Colonic mucosa (tissue), 4 donors: ENCODE measurements around the gene FBXO31. TPM values are rescaled to one million over a fixed set of nuclear protein-coding genes. Genes with fewer than 3 reads are reported as not detected.

Source experiments
- DNase-seq: peaks from one replicate; pipeline ENCODE4 v3.0.0-alpha.2; 2020
- H3K27ac ChIP-seq: fragments of 200-600 bp; one replicate; pipeline ENCODE4 v1.8.0; 2021
- H3K27me3 ChIP-seq: fragments of 200-600 bp; one replicate; pipeline ENCODE4 v1.8.0; 2021
- H3K36me3 ChIP-seq: fragments of 200-600 bp; one replicate; pipeline ENCODE4 v1.8.0; 2021
- H3K4me1 ChIP-seq: fragments of 200-600 bp; one replicate; pipeline ENCODE4 v1.8.0; 2021; ENCODE audit warnings: mild to moderate bottlenecking
- H3K4me3 ChIP-seq: fragments of 200-600 bp; one replicate; pipeline ENCODE4 v1.8.0; 2021
- H3K9ac ChIP-seq, 2 donors: one replicate each; pipeline ENCODE4 v1.7.0; 2013; ENCODE audit warnings: control low read depth in 2 of 2, low read depth in 2 of 2, low read length in 2 of 2
- H3K9me3 ChIP-seq: fragments of 200-600 bp; one replicate; pipeline ENCODE4 v1.8.0; 2021
- intact Hi-C: fragments of 100-400 bp; cut with DNase I; formaldehyde crosslinking; loops from one replicate; pipeline ENCODE4 v1.14.1; 2022
- total RNA-seq, 2 donors: library from RNA; stranded (reverse); fragmentation: NEBNext Ultra II Directional in 1 of 2; extraction: Animal tissue kit (Norgen Biotek cat#: 25700) in 1 of 2; gene quantifications; one replicate each; pipeline ENCODE4 v1.2.1, GENCODE V29; 2021
- TF ChIP-seq, protein P1 (sequence below): fragments of 200-600 bp; IDR thresholded peaks from one replicate; pipeline ENCODE4 v1.8.0; 2022; ENCODE audit warnings: antibody characterized with exemption, mild to moderate bottlenecking
- donor health status: healthy.
- donor health status: DM: no; HTN: no; CAD: no.
- donor health status: DM: no; HTN: no; CAD: no.

Gene FBXO31
- total RNA-seq, 2 donors from 2014 or later = 35.1 to 52.3 TPM

DNA sequence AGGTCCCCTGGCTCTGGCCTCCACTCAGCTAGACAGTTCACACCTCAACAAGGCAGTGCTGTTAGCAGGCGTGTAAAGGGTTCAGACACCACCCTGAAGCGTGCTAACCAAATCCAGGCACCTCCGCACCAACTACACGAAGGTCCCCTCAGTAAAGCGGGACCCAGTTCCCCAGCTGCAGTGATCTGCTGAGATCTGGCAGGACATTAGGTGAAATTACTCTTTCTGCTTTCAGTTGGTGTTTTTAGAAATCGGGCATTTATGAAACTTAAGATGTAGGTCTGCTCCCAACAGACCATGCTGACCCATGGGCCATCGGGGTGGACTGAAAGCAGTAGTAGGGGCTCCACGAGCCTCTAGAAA lies 27.1 kb downstream of the FBXO31 start:
- Histone ChIP-seq H3K27ac (no peak overlapping the region), H3K4me1 (no peaks in the 10 kb centered on the region), H3K36me3 (peaks cover 5% of the 10 kb centered on the region), H3K9ac (no peak overlapping the region), H3K4me3 (no peak overlapping the region), H3K9me3 (no peaks in the 10 kb centered on the region), H3K27me3 (no peaks in the 10 kb centered on the region)
- TF ChIP-seq, protein P1, sequence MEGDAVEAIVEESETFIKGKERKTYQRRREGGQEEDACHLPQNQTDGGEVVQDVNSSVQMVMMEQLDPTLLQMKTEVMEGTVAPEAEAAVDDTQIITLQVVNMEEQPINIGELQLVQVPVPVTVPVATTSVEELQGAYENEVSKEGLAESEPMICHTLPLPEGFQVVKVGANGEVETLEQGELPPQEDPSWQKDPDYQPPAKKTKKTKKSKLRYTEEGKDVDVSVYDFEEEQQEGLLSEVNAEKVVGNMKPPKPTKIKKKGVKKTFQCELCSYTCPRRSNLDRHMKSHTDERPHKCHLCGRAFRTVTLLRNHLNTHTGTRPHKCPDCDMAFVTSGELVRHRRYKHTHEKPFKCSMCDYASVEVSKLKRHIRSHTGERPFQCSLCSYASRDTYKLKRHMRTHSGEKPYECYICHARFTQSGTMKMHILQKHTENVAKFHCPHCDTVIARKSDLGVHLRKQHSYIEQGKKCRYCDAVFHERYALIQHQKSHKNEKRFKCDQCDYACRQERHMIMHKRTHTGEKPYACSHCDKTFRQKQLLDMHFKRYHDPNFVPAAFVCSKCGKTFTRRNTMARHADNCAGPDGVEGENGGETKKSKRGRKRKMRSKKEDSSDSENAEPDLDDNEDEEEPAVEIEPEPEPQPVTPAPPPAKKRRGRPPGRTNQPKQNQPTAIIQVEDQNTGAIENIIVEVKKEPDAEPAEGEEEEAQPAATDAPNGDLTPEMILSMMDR = no peak
- DNase-seq = no peak
- intact Hi-C loops = no loop called here

DNA sequence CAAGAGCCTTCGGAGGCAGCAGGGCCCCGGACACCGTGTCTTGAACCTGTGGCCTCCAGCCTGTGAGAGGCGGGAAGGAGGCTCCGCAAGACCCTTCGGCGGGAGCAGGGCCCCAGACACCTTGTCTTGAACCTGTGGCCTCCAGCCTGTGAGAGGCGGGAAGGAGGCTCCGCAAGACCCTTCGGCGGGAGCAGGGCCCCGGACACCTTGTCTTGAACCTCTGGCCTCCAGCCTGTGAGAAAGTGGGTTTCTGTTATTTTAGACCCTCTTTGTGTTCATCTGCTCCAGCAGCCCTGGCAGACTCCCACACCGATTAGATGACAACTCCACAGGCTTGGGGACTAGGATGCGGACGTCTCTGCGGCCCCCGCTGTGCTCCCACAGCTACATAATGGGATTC lies 30.0 kb downstream of the FBXO31 start:
- Histone ChIP-seq H3K4me3 (no peak overlapping the region), H3K36me3 (peaks cover 5% of the 10 kb centered on the region), H3K27ac (no peak overlapping the region), H3K27me3 (no peaks in the 10 kb centered on the region), H3K9ac (no peak overlapping the region), H3K9me3 (no peaks in the 10 kb centered on the region), H3K4me1 (no peaks in the 10 kb centered on the region)
- TF ChIP-seq, protein P1 = no peak
- no peak for DNase-seq
- intact Hi-C loops = no loop called here

DNA sequence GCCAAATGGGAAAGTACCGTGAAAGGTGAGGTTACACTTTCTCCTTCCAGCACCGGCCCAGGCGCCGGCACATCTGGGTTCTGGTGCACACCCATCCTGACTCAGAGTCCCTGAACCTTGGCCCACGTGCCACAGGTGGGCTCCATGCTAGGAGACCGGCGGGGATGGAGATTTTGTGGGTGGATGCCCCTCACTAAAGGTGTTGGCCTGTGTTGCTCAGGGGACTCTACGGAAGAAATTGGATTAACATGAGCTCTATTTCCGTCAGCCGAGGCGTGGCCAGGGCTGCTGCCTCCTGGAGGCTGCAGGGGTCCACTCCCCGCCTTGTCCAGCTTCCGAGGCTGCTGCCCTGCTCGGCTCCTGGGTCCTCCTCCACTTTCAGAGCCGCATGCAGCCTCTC lies 30.8 kb downstream of the FBXO31 start:
- no peaks in the 10 kb centered on the region for H3K9me3 ChIP-seq
- no peak overlapping the region for H3K9ac ChIP-seq
- H3K4me1 ChIP-seq = no peaks in the 10 kb centered on the region
- H3K36me3 ChIP-seq = no peaks in the 10 kb centered on the region
- no peak for DNase-seq
- H3K27me3 ChIP-seq = no peaks in the 10 kb centered on the region
- no peak overlapping the region for H3K27ac ChIP-seq
- intact Hi-C loops = no loop called here
- TF ChIP-seq, protein P1 = no peak
- no peak overlapping the region for H3K4me3 ChIP-seq

DNA sequence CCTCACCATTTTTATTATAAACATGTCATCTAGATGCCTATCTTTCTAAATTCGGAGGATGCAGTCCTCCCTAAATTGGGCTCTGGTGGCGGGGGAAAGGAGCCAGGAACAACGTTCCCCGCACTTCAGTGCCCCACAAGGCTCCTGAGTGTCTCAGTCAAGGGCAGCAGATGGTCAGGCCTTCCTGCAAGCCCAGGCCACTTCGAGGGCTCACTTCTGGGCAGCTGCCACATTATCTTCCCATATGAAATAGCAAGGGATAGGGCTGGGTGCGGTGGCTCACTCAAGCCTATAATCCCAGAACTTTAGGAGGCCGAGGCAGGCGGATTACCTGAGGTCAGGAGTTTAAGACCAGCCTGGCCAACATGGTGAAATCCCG lies 32.3 kb downstream of the FBXO31 start:
- TF ChIP-seq, protein P1 = no peak
- DNase-seq = no peak
- H3K36me3 ChIP-seq = no peaks in the 10 kb centered on the region
- no peaks in the 10 kb centered on the region for H3K4me1 ChIP-seq
- H3K9me3 ChIP-seq = no peaks in the 10 kb centered on the region
- H3K27ac ChIP-seq = no peak overlapping the region
- intact Hi-C loops = no loop called here
- no peak overlapping the region for H3K4me3 ChIP-seq
- H3K9ac ChIP-seq = no peak overlapping the region
- no peaks in the 10 kb centered on the region for H3K27me3 ChIP-seq

DNA sequence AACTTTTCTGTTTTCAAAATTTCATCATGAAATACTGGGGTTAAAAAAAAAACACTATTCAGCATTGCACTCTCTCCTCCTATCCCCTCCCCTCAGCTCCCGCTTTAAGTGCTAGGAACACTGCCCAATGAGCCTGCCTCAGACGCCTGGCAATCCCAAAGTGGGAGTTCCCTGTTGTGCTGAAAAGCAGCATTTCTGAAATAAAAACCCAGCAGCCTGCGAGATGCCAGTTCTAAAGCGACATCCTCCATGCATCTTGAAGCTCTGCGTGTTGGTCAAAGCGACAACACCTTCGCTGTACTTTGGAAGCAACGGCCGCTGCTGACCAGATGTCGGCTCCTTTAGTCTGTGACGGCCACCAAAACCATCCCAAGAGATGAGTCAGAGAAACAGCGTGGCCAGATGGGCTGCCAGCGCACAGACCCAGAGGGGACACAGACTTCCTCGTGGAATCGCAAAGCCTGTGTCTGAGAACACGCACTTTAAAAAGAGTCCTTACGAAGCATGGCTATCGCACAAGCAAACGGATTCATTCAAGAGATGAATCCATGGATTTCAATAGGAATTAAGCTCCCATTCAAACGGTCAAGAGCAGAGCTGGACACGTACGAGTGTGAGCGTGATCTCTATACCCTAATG lies 32.8 kb downstream of the FBXO31 start:
- H3K36me3 ChIP-seq = no peaks in the 10 kb centered on the region
- no peaks in the 10 kb centered on the region for H3K9me3 ChIP-seq
- no peaks in the 10 kb centered on the region for H3K4me1 ChIP-seq
- intact Hi-C loops = no loop called here
- TF ChIP-seq, protein P1 = no peak
- H3K27ac ChIP-seq = no peak overlapping the region
- H3K27me3 ChIP-seq = no peaks in the 10 kb centered on the region
- H3K9ac ChIP-seq = no peak overlapping the region
- no peak overlapping the region for H3K4me3 ChIP-seq
- no peak for DNase-seq
